ENCODE measurements around the gene FRS3.
A peak's percentile ranks its signal among the peaks of the same experiment; 100 is the strongest.

FRS3 gene

DNA sequence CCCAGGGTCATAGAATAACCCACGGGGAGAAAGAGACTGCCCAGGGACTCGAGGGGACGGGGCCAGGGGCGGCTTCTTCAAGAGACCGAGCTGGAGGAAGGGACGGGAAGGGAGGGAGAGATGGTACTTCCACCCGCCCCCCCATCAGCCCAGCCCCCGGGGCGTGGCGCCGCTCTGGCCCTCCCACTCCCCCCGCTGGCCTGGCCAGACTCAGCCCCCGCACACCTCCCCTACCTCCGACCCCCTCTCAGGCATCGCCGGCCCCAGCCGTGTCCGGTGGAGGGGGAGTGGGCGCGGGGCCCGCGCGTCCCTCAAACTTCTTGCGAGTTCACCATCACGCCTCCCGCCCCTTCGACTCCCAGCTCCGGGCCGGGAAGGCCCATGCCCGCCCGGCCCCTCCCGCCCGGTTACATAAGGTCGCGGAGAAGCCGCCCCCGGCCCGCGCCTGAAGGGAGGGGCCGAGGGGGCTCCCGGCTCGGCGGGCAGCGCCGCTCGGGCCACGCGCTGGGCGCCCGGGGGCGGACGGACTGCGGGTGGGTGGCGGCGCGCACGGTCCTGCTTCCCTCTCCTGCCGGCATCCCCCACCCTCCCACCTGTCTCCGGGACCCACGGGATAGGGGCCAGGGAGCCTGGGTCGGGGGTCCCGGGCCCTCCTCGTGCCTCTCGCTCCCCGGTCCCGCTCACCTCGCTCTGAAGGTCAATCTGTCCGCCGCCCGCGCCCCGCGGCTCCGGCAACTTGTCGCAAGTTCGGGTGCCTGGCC is 44.9 kb downstream of the FRS3 start:
- H3K9me3 ChIP-seq (ENCODE audit: control insufficient read depth in 5 of 5, low read length in 5 of 5) = no peaks in the 10 kb centered on the region
- peak overlapping the region in 4 of 5 donors; percentile 77 to 92 (median 84) for H3K9ac ChIP-seq (ENCODE audit: low read length in 5 of 5)
- H3K27ac ChIP-seq (ENCODE audit: low read depth, low read length) = peak overlapping the region; percentile 80
- H3K4me1 ChIP-seq (ENCODE audit: control insufficient read depth in 5 of 5, insufficient read depth in 5 of 5, low read length in 5 of 5) = peaks cover 6 to 42% (median 41%) of the 10 kb centered on the region in 5 donors
- no peaks in the 10 kb centered on the region for H3K36me3 ChIP-seq (ENCODE audit: control insufficient read depth in 5 of 5, insufficient read depth in 5 of 5, low read length in 5 of 5)
- H3K4me3 ChIP-seq (ENCODE audit: low read depth in 1 of 5, low read length in 5 of 5) = peak overlapping the region; percentile 35 to 80 (median 77)
- no peaks in the 10 kb centered on the region for H3K27me3 ChIP-seq (ENCODE audit: control insufficient read depth in 5 of 5, insufficient read depth in 4 of 5, low read length in 5 of 5)

DNA sequence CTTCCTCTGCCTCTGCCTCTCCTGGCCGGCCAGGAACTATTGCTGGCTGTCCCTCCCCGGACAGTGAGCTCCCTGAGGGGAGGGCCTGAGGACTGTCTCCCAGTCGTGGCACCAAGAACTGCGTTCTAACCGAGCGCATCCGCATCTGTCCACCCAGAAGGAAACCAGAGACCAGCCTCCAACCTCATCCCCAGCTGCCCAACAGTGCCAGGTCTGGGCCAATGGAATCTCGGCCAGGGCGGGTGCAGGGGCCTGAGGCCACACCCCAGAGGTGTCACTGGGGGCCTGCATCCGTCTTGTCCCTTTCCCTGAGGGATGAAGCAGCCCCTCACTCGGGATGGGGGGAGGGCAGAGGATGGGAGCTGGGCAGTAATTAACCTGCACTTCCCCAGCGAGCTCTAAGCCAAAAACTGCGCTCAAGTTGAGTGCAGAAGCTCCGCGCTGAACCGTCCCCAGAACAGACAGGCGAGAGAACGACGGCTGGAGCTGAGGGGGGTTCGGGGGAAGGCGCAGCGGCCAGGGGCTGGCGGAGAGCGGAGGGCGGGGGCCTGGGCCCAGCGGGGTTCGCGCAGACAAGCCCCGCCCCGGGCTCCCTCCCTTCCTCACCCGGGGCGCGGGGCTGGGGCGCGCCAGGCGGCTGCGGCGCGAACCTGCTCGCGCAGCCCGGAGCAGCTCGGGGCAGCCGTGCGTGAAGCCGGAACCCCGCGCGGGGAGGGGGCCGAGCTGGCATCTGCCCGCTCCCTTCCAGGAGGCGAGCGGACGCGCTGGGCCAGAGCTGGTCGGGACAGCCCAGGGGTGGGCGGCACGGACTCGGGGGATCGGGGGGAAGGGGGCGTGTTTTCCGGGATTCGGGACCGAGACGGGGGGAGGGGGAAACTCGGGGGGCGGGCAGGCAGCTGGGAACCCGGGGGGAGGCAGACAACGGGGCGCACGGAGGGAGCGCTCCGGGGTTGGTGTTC is 45.7 kb downstream of the FRS3 start:
- Histone ChIP-seq H3K9ac (ENCODE audit: low read length in 5 of 5) (peak overlapping the region; percentile 8 to 92 (median 79)), H3K27ac (ENCODE audit: low read depth, low read length) (peak overlapping the region; percentile 80), H3K27me3 (ENCODE audit: control insufficient read depth in 5 of 5, insufficient read depth in 4 of 5, low read length in 5 of 5) (no peaks in the 10 kb centered on the region), H3K9me3 (ENCODE audit: control insufficient read depth in 5 of 5, low read length in 5 of 5) (no peaks in the 10 kb centered on the region), H3K36me3 (ENCODE audit: control insufficient read depth in 5 of 5, insufficient read depth in 5 of 5, low read length in 5 of 5) (no peaks in the 10 kb centered on the region), H3K4me1 (ENCODE audit: control insufficient read depth in 5 of 5, insufficient read depth in 5 of 5, low read length in 5 of 5) (peaks cover 6 to 50% (median 48%) of the 10 kb centered on the region in 5 donors), H3K4me3 (ENCODE audit: low read depth in 1 of 5, low read length in 5 of 5) (peak overlapping the region; percentile 70 to 80 (median 77))

DNA sequence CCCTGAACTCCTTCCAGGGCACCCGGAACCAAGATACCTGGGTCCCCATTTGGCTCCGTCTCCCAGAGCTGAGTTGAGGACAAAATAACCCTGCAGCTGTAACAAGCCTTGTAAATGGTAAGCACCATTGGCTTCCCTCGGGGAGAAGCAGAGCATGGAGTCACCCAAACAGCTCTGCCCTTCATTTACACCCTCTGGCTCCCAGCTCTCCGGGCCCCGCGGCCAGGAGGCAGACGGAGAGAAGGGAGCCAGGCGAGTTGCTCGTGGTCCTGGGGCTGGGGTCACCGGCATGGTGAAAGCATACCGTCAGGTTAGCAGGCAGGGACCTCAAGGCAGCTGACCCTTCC is 46.4 kb downstream of the FRS3 start:
- H3K36me3 ChIP-seq (ENCODE audit: control insufficient read depth in 5 of 5, insufficient read depth in 5 of 5, low read length in 5 of 5) = no peaks in the 10 kb centered on the region
- H3K9me3 ChIP-seq (ENCODE audit: control insufficient read depth in 5 of 5, low read length in 5 of 5) = no peaks in the 10 kb centered on the region
- peaks cover 6 to 55% (median 52%) of the 10 kb centered on the region in 5 donors for H3K4me1 ChIP-seq (ENCODE audit: control insufficient read depth in 5 of 5, insufficient read depth in 5 of 5, low read length in 5 of 5)
- peak overlapping the region; percentile 70 to 80 (median 77) for H3K4me3 ChIP-seq (ENCODE audit: low read depth in 1 of 5, low read length in 5 of 5)
- H3K9ac ChIP-seq (ENCODE audit: low read length in 5 of 5) = peak overlapping the region in 3 of 5 donors; percentile 42 to 79 (median 75)
- peak overlapping the region; percentile 80 for H3K27ac ChIP-seq (ENCODE audit: low read depth, low read length)
- no peaks in the 10 kb centered on the region for H3K27me3 ChIP-seq (ENCODE audit: control insufficient read depth in 5 of 5, insufficient read depth in 4 of 5, low read length in 5 of 5)

DNA sequence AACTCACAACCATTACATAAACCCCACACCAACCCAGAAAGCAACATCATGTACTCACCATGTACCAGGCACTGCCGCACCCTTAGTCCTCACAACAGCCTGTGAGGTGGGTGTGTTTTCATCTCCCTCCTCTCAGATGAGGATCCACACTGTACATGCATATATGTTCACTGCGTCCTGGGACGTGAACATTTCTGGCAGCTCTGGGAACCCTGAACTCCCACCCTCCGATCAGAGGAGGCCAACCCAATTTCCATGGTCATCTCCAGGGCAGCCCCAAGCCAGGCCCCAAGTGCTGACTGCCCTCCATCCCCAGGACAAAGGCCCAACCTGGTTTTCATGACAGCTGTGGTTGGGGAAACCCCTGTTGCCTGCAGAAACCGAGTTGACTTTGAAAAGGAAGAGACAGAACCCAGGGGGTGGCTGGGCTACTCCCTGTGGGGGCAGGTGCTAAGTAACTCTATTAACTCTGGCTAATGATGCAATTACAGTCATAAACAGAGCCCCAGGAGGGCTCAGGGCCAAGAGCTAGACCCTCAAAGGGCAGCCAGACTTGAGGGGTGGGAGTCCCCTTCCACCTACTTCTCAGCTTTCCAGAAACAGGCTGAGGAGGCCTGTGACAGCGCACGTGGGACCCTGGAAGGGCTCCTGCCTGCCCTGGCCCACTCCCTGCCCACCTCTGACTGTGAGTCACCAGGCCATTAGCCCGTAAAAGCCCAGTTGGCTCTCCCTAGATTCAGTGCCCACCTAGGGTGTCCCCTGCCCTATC is 46.9 kb downstream of the FRS3 start:
- no peaks in the 10 kb centered on the region for H3K36me3 ChIP-seq (ENCODE audit: control insufficient read depth in 5 of 5, insufficient read depth in 5 of 5, low read length in 5 of 5)
- peak overlapping the region in 4 of 5 donors; percentile 77 to 80 (median 77) for H3K4me3 ChIP-seq (ENCODE audit: low read depth in 1 of 5, low read length in 5 of 5)
- peak overlapping the region in 3 of 5 donors; percentile 42 to 79 (median 75) for H3K9ac ChIP-seq (ENCODE audit: low read length in 5 of 5)
- no peaks in the 10 kb centered on the region for H3K27me3 ChIP-seq (ENCODE audit: control insufficient read depth in 5 of 5, insufficient read depth in 4 of 5, low read length in 5 of 5)
- H3K9me3 ChIP-seq (ENCODE audit: control insufficient read depth in 5 of 5, low read length in 5 of 5) = no peaks in the 10 kb centered on the region
- H3K4me1 ChIP-seq (ENCODE audit: control insufficient read depth in 5 of 5, insufficient read depth in 5 of 5, low read length in 5 of 5) = peaks cover 6 to 61% (median 58%) of the 10 kb centered on the region in 5 donors
- H3K27ac ChIP-seq (ENCODE audit: low read depth, low read length) = peak overlapping the region; percentile 80

DNA sequence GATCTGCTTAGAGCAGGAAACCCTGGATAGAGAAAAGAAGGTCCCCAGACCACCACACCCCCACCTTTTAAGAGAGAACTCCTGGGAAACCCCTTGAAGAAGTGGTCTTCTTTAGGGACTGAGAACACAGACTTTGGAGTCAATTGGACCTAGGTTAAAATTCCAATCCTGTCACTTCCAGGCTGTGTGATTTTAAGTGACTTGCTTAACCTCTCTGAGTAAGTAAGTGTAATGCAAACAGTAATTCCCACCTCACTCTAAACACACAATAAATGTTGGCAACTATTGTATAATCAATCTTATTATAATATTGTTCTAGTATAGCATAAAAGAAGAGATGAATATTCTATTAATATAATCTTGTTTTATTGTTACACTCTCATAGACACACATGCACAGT is 47.6 kb downstream of the FRS3 start:
- Histone ChIP-seq H3K27ac (ENCODE audit: low read depth, low read length) (no peak overlapping the region), H3K4me3 (ENCODE audit: low read depth in 1 of 5, low read length in 5 of 5) (no peak overlapping the region), H3K9ac (ENCODE audit: low read length in 5 of 5) (no peak overlapping the region), H3K27me3 (ENCODE audit: control insufficient read depth in 5 of 5, insufficient read depth in 4 of 5, low read length in 5 of 5) (no peaks in the 10 kb centered on the region), H3K9me3 (ENCODE audit: control insufficient read depth in 5 of 5, low read length in 5 of 5) (no peaks in the 10 kb centered on the region), H3K36me3 (ENCODE audit: control insufficient read depth in 5 of 5, insufficient read depth in 5 of 5, low read length in 5 of 5) (no peaks in the 10 kb centered on the region), H3K4me1 (ENCODE audit: control insufficient read depth in 5 of 5, insufficient read depth in 5 of 5, low read length in 5 of 5) (peaks cover 6 to 63% (median 61%) of the 10 kb centered on the region in 5 donors)

GRCh38 chr6:41731561-41732086 is 48.1 kb downstream of the FRS3 start:
- Histone ChIP-seq H3K27ac (ENCODE audit: low read depth, low read length) (no peak overlapping the region), H3K4me1 (ENCODE audit: control insufficient read depth in 5 of 5, insufficient read depth in 5 of 5, low read length in 5 of 5) (peaks cover 6 to 67% (median 61%) of the 10 kb centered on the region in 5 donors), H3K9ac (ENCODE audit: low read length in 5 of 5) (no peak overlapping the region), H3K36me3 (ENCODE audit: control insufficient read depth in 5 of 5, insufficient read depth in 5 of 5, low read length in 5 of 5) (no peaks in the 10 kb centered on the region), H3K9me3 (ENCODE audit: control insufficient read depth in 5 of 5, low read length in 5 of 5) (no peaks in the 10 kb centered on the region), H3K27me3 (ENCODE audit: control insufficient read depth in 5 of 5, insufficient read depth in 4 of 5, low read length in 5 of 5) (no peaks in the 10 kb centered on the region), H3K4me3 (ENCODE audit: low read depth in 1 of 5, low read length in 5 of 5) (no peak overlapping the region)

GRCh38 chr6:41730531-41731436 is 48.9 kb downstream of the FRS3 start:
- peaks cover 6 to 65% (median 58%) of the 10 kb centered on the region in 5 donors for H3K4me1 ChIP-seq (ENCODE audit: control insufficient read depth in 5 of 5, insufficient read depth in 5 of 5, low read length in 5 of 5)
- peak overlapping the region in 2 of 5 donors; percentile 18 to 56 for H3K9ac ChIP-seq (ENCODE audit: low read length in 5 of 5)
- no peaks in the 10 kb centered on the region for H3K9me3 ChIP-seq (ENCODE audit: control insufficient read depth in 5 of 5, low read length in 5 of 5)
- H3K27me3 ChIP-seq (ENCODE audit: control insufficient read depth in 5 of 5, insufficient read depth in 4 of 5, low read length in 5 of 5) = no peaks in the 10 kb centered on the region
- H3K36me3 ChIP-seq (ENCODE audit: control insufficient read depth in 5 of 5, insufficient read depth in 5 of 5, low read length in 5 of 5) = no peaks in the 10 kb centered on the region
- no peak overlapping the region for H3K27ac ChIP-seq (ENCODE audit: low read depth, low read length)
- peak overlapping the region in 1 of 5 donors; percentile 22 for H3K4me3 ChIP-seq (ENCODE audit: low read depth in 1 of 5, low read length in 5 of 5)

- Histone ChIP-seq H3K9ac (ENCODE audit: low read length in 5 of 5) (no peak overlapping the region), H3K9me3 (ENCODE audit: control insufficient read depth in 5 of 5, low read length in 5 of 5) (no peaks in the 10 kb centered on the region), H3K27me3 (ENCODE audit: control insufficient read depth in 5 of 5, insufficient read depth in 4 of 5, low read length in 5 of 5) (no peaks in the 10 kb centered on the region), H3K4me3 (ENCODE audit: low read depth in 1 of 5, low read length in 5 of 5) (no peak overlapping the region), H3K36me3 (ENCODE audit: control insufficient read depth in 5 of 5, insufficient read depth in 5 of 5, low read length in 5 of 5) (no peaks in the 10 kb centered on the region), H3K4me1 (ENCODE audit: control insufficient read depth in 5 of 5, insufficient read depth in 5 of 5, low read length in 5 of 5) (peaks cover 6 to 70% (median 64%) of the 10 kb centered on the region in 5 donors), H3K27ac (ENCODE audit: low read depth, low read length) (no peak overlapping the region)
Observed at GRCh38 chr6:41729624-41730023, 50.1 kb downstream of the FRS3 start.

- no peak overlapping the region for H3K9ac ChIP-seq (ENCODE audit: low read length in 5 of 5)
- no peak overlapping the region for H3K4me3 ChIP-seq (ENCODE audit: low read depth in 1 of 5, low read length in 5 of 5)
- H3K4me1 ChIP-seq (ENCODE audit: control insufficient read depth in 5 of 5, insufficient read depth in 5 of 5, low read length in 5 of 5) = peaks cover 11 to 77% (median 70%) of the 10 kb centered on the region in 5 donors
- H3K27me3 ChIP-seq (ENCODE audit: control insufficient read depth in 5 of 5, insufficient read depth in 4 of 5, low read length in 5 of 5) = no peaks in the 10 kb centered on the region
- H3K27ac ChIP-seq (ENCODE audit: low read depth, low read length) = no peak overlapping the region
- H3K9me3 ChIP-seq (ENCODE audit: control insufficient read depth in 5 of 5, low read length in 5 of 5) = no peaks in the 10 kb centered on the region
- H3K36me3 ChIP-seq (ENCODE audit: control insufficient read depth in 5 of 5, insufficient read depth in 5 of 5, low read length in 5 of 5) = no peaks in the 10 kb centered on the region
Observed at GRCh38 chr6:41728954-41729353, 50.7 kb downstream of the FRS3 start.

Data from subcutaneous abdominal adipose tissue (tissue), 5 donors.